Stomach (tissue), 4 donors: ENCODE results near the gene COL23A1.

ENCODE experiments used
- EP300 ChIP-seq: sonication (generic); formaldehyde crosslinking; IDR thresholded peaks from one replicate; pipeline ENCODE4 v1.6.1; 2017; ENCODE audit warnings: antibody characterized with exemption
- POLR2A ChIP-seq, 4 donors: fragments of 450-650 bp; IDR thresholded peaks; one replicate each; pipeline ENCODE4 v1.6.1; 2016; ENCODE audit warnings: antibody characterized with exemption in 4 of 4, control low read depth in 2 of 4, mild to moderate bottlenecking in 1 of 4, moderate library complexity in 1 of 4
- POLR2AphosphoS5 ChIP-seq, 3 donors: sonication (generic); formaldehyde crosslinking; IDR thresholded peaks; one replicate each; pipeline ENCODE4 v1.6.1; 2016; ENCODE audit warnings: antibody characterized with exemption in 3 of 3
- TF ChIP-seq, protein P1 (sequence below), 7 experiments: fragments of 450-650 bp in 4 of 7; fragments of 200-600 bp in 3 of 7; sonication (generic) in 3 of 7; IDR thresholded peaks; one replicate each; pipeline ENCODE4 v1.5.1; 2016 to 2019; ENCODE audit warnings: antibody characterized with exemption in 7 of 7, control low read depth in 2 of 7, mild to moderate bottlenecking in 1 of 7

DNA sequence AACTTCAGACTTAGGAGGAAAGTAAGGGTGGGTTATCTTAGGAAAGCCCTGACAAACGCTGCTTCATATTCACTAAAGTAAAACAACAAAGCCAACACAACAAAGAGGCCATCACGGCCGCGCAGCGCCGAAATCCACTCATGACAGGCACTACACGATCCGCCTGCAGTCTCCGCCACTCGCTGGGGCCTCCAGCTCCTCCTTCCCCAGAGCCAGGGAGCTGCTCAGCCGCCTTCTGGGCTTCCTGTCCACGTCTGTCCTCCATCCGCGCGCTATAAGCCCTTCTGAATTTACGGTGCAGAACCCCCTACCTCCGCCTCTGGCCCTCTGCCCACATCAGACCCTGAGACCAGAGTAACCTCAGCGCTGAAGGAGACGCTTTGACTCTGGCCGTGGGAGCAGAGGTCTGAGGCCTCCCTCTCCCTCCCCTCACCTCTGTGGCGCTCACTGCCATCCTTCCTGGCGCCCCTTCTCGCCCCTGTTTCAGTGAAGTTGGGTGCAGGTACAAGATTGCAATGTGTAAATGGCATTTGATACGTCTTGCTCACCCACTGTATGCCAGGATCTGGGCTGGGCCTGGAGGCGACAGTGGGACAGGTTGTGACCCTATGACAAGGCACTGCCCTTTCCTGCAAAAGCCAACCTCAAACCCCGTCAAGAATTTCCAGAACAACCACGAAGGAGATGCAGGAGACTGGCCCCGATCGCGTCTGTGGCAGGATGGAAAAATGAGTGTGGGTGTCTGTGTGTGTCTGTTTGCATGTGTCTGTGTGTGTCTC lies 282.7 kb downstream of the COL23A1 start:
- TF ChIP-seq EP300 (no peak), POLR2A (IDR thresholded peaks at IDR 0.05) (no peak), POLR2AphosphoS5 (IDR thresholded peaks at IDR 0.05) (no peak)
- TF ChIP-seq, protein P1, sequence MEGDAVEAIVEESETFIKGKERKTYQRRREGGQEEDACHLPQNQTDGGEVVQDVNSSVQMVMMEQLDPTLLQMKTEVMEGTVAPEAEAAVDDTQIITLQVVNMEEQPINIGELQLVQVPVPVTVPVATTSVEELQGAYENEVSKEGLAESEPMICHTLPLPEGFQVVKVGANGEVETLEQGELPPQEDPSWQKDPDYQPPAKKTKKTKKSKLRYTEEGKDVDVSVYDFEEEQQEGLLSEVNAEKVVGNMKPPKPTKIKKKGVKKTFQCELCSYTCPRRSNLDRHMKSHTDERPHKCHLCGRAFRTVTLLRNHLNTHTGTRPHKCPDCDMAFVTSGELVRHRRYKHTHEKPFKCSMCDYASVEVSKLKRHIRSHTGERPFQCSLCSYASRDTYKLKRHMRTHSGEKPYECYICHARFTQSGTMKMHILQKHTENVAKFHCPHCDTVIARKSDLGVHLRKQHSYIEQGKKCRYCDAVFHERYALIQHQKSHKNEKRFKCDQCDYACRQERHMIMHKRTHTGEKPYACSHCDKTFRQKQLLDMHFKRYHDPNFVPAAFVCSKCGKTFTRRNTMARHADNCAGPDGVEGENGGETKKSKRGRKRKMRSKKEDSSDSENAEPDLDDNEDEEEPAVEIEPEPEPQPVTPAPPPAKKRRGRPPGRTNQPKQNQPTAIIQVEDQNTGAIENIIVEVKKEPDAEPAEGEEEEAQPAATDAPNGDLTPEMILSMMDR (IDR thresholded peaks at IDR 0.05): no peak
